ENCODE data around the gene NKAIN1.
A peak's percentile ranks its signal among the peaks of the same experiment; 100 is the strongest.
"Not testable (repeated sequence)": the region's sequence is repeated elsewhere in the genome, so short reads cannot be mapped to it uniquely, and the experiment has no call there.

NKAIN1 gene

DNA sequence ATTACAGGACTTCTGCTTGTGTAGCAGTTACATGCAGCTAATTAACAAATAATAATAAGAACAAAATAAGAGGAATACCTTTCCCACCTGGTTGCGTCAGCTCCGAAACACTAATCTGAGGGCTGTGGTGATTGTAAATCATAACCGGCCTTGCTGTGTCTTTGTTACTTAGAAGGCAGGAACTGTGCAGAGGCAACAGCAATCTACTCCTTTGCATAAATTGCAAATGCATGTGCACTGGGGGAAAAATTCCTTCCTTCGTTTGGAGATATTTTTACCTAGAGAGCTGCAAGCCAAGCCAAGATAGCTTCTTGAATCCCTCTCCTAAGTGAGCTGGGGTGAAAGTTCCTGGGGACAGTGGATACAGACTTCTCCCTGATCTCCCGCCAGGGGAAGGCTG is 46.0 kb downstream of the NKAIN1 start:
- no peak for DNase-seq

DNA sequence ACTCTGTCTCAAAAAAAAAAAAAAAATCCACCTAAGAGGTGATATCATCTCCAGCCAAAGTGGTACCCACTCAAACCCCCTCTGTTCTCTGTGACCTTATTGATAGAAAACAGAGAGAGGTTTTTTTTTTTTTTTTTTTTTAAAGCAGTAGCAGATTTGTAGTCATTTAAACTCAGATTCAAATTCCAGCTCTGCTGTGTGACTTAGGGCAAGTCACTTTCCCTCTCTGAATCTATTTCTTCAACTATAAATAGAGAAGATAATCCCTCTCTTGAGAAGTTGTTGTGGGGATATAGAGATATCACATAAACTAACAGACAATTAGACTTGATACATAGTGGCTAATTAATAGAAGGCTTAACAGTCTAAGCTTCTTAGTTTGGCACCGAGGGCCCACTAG is 48.4 kb downstream of the NKAIN1 start:
- DNase-seq = no peak

DNA sequence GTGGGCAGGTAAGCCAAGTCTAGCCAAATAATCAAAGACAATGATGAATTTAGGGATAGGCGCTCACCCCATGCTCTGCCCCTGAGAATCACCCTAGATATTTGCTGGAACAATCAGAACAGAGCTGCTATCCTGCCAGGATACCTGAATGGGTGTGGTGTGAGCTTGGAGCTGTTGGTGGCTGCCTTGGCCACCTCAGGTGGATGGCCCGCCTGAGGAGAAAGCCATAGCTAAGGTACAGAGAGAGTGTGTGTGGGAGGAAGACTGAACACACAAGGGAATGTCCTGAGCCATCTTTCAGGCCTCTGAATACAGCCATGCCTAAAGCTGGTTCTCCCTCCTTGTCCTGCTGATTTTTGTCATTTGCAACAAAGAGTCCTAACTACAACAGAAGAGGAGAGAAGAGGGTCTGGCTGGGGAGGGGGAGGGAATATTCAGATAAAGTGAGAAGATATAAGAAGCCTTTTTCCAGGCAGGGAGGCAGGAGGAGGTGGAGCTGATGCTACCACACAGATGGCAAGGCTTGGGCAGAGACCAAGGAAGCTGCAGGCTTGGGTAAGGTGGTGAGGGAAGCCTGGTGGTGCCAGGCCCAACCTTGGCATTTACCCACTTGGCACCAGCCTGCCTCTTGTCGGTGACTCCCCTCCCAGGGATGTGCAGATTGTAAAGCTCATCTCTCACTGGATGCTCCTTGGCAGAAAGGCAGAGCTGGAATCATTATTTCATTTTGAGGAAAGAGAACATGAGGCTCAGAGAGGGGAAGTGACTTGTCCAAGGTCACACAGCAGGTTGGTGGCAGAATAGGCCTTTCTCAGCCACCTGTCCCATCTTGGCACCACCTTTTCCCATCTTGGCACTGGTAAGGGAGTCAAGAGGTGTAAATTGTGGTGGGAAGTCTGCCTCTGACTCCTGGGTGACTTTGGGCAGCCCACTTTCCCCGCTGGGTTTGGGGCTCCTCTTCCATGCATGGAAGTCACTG is 49.7 kb downstream of the NKAIN1 start:
- DNase-seq = no peak

DNA sequence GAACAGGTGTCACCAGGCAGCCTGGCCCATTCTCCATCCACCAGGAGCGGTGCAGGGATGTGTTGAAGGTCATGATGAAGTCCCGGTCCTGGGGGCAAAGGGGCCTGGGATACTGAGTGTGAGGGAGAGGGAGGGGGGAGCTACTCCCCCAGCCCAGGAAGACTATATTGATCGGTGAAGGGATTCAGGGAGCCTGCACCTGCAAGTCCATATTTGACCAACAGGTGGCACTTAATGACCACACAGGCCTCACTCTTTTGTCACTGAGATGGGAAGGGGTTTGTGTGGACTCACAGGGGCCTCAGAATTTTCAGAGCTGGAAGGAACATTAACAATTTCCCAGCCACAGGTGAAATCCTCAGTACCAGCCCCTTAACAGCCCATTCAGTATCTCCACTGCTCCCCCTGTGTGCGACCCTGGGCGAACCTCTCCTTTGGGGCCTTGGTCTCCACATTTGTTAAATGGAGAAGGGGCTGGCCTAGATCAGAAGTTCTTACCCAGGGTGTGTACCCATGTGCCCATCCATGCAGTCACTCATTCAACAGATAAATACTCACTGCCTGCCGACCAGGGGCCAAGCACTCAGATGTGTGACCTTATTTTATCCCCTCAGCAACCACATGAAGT is 55.6 kb downstream of the NKAIN1 start:
- DNase-seq = peak; percentile 17 to 55

DNA sequence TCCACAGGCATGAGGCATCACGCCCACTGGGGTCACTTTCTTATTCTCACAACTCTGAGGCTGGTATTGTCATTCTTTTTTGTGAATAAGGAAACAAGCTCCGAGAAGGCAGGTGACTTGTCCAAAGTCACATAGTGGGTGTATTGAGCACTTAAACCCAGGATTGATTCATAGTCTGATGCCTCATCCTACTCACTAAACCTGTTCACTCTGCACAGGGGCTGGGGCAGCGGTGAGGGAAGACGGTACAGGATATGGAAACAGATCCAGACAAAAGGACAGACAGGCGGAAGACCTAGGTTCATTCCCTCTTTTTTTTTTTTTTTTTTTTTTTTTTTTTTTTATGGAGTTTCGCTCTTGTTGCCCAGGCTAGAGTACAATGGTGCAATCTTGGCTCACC is 56.6 kb downstream of the NKAIN1 start:
- DNase-seq = no peak

DNA sequence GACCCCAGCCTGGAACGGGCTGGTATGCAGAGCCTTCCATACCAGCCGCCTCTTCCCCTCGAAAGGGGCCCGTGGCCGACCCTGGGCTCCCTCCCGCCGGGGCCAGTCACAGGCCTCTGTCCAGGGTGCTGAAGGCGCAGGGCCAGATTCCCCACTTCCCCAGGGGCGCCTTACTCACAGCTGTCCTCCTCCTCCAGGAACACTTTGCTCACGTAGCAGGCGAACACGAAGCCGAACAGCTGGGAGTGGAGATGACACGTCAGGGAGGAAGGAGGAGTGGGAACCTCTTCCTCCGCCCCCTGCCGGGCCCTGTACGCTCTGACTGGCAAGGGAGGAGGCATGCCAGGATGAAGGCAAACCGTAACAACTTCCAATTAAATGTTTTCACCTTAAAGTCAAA is 57.3 kb downstream of the NKAIN1 start:
- DNase-seq = peak; percentile 77 to 93

DNA sequence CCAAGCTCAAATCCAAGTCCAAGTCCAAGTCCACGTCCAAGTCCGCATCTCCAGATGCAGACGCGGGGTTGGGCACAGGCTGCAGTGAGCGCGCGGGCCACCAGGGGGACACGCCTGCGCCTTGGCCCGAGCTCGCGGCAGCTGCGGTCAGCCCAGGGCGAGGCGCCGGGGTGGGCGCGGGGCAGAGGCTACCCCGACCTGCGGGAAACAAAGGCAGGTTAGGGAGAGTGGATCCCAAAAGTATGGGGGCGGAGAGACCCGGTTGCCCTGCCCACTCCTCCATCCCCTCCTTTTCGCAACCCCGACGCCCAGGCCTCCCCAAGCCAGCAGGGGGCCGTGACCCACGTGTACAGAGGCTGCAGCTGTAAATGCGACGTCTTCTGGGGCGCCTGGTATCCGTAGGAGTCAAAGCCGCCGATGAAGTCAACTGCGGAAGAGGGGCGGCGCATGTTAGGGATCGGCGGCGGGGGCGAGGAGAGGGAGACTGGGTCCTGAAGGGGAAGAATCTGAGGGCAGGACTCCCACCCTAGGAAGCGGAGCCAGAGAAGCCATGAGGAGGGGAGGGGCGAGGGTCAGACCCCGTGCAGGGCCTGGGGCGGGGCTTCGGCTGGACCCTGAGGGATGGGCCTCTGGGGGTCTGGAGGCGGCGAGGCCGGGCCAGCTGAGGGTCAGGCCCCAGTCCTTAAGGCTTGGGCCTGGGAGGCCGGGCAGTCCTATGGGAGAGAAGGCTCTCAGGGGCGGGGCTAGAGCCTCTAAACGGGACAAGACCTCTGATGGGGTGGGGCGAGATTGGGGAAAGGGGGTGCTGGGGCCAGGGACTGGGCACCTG is 58.0 kb downstream of the NKAIN1 start:
- DNase-seq = peak in 1 of 2 experiments; percentile 27

DNA sequence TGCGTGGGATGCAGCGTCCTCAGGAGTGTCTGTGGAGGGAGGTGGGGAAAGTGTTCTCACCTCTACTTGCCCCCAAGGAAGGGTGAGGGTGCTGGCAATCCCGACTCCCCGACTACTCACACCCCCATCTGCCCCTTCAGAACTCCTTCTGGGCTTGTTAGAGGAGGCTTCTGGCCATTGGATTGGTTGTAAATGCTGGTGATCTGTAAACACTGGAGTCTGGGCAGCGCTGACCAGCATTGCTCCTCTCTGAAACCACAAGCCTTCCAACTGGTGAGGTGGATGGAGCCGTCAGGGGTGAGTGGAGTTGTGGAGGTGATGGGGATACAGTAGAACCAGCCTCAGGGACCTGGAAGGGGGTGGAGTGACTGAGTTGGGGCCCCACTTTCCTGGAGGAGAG is 59.3 kb downstream of the NKAIN1 start:
- no peak for DNase-seq

DNA sequence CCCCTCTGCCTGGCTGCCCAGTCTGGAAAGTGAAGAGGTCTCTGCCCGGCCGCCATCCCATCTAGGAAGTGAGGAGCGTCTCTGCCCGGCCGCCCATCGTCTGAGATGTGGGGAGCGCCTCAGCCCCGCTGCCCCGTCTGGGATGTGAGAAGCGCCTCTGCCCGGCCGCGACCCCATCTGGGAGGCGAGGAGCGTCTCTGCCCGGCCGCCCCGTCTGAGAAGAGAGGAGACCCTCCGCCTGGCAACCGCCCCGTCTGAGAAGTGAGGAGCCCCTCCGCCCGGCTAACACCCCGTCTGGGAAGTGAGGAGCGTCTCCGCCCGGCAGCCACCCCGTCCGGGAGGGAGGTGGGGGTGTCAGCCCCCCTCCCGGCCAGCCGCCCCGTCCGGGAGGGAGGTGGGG is 63.4 kb downstream of the NKAIN1 start:
- not testable (repeated sequence) for DNase-seq

DNA sequence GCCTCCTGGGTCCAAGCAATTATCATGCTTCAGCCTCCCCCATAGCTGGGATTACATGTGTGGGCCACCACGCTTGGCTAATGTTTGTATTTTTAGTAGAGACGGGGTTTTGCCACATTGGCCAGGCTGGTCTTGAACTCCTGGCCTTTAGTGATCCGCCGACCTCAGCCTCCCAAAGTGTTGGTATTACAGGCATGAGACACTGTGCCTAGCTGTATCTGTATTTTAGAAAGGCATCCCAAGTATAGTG is 69.3 kb downstream of the NKAIN1 start:
- no peak for DNase-seq

DNA sequence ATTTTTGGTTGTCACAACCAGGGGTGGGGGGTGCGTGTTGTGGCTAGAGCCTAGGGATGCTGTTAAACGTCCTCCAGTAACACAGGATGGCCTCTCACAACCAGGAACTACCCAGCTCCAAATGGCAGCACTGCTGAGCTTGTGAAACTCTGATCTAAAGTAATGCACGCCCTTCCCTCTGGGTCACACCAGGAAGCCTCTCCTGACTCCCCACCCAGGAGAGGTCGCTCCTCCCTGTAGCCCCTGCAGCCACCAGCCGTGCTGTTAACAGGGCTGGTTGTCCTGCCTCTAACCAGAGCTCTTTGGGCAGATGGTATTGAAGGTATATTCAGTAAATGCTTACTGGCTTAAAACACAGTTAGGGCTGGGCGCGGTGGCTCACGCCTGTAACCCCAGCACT is 73.2 kb downstream of the NKAIN1 start:
- no peak for DNase-seq

DNA sequence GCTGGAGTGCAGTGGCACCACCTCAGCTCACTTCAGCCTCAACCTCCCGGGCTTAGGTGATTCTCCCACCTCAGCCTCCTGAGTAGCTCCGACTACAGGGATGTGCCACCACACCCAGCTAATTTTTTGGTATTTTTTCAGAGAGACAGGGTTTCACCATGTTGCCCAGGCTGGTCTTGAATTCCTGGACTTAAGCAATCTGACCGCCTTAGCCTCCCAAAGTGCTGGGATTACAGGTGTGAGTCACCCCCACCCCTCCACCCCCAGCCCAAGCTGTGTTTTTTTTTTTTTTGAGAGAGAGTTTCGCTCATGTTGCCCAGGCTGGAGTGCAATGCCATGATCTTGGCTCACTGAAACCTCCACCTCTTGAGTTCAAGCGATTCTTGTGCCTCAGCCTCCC is 75.4 kb downstream of the NKAIN1 start:
- DNase-seq = no peak

DNA sequence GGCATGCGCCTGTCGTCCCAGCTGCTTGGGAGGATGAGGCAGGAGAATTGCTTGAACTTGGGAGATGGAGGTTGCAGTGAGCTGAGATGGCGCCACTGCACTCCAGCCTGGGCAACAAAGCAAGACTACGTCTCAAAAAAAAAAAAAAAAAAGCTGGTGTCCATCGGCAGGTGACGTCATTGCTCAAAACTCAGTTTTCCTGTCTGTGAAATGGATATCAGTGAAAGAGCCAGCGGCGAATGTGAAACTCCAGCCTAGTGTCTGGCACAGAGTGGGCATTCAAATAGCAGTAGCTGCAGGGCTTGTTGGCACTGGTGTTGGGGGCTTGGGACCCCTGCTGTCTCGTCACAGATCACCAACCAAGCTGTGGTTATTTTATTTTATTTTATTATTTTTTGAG is 75.8 kb downstream of the NKAIN1 start:
- no peak for DNase-seq

DNA sequence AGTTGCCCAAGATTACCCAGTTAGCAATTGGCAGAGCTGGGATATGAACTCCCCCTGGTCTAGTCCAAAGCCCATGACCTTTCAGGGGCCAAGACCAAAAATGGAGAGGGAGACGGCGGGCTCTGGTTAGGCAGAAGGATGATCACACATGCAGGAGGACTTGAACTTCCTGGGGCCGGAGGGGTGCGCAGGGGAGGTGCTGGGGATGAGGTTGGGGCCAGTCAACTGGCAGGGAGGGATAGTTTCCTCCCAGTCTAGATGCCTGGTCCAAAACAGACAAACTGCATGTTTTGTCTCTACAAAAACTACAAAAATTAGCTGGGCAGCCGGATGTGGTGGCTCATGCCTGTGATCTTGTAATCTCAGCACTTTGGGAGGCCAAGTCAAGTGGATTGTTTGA is 78.1 kb downstream of the NKAIN1 start:
- DNase-seq = no peak

DNA sequence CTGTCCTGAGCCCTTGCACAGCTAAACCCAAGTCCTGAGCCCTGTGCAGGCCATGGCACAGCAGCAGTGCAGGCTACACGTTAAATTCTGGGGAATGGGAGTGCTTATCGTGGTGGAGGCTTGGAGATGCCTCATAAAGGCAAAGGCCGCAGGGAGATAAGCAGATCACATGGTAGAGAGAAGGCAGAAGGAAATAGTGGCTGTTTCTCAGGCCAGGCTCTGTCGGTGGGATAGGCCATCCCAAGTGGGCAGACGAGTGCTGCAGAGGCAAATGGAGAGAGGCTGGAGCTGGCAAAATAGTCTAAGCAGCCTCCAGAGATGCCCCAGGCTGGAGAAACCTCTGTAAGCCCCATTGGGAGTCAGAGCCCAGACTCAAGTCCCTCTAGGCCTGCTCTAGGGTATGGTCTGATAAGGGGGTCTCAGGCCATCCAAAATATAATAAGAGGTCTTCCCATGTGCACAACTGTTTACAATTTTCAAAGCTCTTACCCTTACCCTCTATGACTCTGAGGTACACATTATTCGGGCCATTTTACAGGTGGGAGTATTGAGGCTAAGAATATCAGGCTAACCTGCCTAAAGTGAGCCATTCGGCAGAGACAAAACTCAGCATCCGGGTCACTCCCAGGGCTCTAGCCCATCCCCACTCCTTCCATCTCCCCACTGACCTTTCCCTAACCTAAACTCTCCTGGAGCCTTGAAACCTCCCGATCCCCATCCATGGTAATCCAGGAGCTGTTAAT is 79.6 kb downstream of the NKAIN1 start:
- DNase-seq = no peak

DNA sequence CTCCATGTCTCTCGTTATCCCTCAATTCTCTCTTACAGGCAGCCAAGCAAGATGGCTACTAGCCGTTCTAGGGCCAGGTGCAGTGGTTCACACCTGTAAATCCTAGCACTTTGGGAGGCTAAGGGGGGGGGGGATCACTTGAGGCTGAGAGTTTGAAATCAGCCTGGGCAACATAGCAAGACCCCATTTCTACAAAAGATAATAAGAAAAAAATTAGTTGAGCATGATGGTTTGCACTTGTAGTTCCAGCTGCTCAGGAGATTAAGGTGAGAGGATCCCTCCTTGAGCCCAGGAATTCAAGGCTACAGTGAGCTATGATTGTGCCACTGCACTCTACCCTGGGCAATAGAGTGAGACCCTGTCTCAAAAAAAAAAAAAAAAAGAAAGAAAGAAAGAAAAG is 80.4 kb downstream of the NKAIN1 start:
- no peak for DNase-seq

DNA sequence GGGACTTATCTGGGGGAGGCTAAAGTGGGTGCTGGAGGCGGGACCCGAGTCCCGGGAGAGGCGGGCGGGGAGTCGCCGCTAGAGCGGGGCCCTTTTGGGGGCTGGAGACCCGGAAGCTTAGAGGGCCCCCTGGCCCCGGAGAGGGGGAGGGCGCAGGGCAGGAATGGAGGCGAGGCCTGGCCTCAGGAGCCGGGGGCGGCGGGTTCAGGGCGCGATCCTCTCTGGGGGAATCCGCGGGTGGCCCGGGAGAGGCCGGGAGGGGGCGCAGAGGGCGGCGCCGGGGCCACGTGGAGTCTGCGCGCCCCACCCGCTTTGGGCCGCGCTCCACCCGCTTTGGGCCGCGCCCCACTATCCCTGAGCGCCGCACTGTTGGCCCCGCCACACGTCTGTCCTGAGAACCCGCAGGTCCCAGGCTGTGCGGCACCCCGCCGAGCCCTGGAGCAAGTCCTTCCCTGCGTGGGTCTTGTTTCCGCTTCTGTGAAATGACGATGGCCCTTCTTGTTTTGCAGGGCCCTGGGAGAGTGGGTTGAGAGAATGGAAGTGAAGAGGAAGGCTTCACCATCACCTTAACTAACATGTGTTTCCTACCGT is 84.4 kb downstream of the NKAIN1 start:
- DNase-seq = peak; percentile 34 to 46

DNA sequence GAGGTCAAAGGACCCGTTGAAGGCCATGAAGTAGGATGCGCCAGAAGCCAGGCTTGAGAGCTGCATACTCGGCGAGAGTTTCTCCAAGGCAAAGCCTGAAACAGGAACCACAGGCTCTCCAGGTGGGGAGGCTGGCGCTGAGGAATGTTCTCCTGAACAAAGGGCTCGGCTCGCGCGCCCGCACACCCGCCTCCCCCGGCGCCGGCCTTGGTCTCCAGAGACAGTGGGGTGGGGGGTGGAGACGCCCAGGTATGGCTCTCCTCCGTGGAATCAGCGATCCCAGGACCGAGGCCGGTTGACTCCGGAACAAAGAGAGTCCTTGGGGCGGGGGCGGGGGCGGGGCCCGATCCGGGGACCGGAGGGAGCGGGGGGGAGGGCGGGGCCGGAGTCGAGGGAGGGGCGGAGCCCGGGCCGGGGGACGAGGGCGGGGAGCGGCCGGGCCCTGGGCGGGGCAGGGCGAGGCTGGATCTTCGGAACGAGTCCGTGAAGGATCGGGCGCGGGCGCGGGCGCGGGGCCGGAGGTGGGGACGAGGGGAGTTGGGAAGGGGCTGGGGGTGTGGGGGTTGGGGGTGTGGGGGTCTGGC is 85.0 kb downstream of the NKAIN1 start:
- DNase-seq = peak; percentile 59 to 62

DNA sequence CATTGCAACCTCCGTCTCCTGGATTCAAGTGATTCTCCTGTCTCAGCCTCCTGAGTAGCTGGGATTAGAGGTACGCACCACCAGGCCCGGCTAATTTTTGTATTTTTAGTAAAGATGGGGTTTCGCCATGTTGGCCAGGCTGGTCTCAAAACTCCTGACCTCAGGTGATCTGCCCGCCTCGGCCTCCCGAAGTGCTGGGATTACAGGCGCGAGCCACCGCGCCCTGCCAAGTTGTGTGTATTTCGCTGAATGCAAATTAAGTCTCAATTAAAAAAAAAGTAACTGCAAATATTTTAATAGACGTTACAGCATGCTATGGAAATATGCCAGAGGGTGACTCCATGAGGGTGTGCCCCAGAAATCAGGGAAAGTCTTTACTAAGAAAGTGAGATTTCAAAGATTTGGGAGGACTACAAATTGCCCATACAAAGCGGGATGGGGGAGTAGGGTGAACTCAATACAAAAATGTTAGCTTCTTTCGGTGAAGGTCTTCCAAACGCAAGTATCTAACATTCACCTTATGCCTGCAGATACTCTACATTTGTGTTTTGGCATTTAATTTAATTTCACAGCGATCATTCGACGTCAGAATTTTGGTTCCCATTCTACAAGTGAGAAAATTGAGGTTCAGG is 85.6 kb downstream of the NKAIN1 start:
- DNase-seq = no peak

DNA sequence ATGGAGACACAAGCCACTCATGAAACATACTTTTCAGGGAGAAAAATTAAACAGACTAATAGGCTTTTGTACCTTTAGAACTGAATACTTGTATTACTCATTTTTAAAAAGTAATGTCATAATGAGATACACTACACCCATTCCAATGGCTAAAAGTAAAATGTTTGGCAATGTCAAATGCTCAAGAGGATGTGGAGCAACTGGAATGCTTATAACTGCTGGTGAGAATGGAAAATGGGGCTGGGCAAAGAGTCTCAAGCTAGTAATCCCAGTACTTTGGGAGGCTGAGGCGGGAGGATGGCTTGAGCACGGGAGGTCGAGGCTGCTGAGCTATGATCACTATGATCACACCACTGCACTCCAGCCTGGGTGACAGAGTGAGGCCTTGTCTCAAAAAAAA is 86.3 kb downstream of the NKAIN1 start:
- DNase-seq = no peak

DNA sequence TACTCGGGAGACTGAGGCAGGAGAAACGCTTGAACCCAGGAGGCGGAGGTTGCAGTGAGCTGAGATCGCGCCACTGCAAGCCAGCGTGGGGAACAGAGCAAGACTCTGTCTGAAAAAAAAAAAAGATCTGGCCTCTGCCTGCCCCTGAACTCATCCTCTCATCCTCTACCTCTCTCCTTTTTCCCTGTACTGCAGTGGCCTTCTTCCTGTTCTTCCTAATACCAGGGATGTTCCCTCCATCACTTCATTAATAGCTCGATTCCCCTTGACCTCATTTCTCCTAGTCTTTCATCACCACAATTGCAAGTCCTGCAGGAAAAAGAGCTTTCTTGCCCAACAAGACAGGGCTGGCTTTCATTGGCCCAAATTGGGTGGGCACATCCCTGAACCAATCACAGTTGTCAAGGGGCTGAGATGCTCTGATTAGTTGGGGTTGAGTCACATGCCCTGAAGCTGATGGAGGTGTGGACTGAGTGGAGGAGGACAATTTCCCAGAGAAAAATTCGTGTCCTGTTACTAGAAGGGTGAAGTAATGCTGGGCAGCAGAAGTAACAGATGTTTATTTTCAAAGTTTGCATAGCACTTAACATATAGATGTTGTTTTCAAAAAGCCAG is 87.4 kb downstream of the NKAIN1 start:
- no peak for DNase-seq

Data from NCI-H524 (cell line).